GM18508 (cell line): ENCODE measurements around the gene ANKRD10.
"Not testable (repeated sequence)": the region's sequence is repeated elsewhere in the genome, so short reads cannot be mapped to it uniquely, and the experiment has no call there.

Source experiments
- ATAC-seq: cut with Tn5 transposase; IDR thresholded peaks from one replicate; pipeline ENCODE4 v1.9.1; 2021; ENCODE audit warnings: moderate number of reproducible peaks; ENCODE audit not compliant: insufficient read depth, unreplicated experiment

ANKRD10 gene

DNA sequence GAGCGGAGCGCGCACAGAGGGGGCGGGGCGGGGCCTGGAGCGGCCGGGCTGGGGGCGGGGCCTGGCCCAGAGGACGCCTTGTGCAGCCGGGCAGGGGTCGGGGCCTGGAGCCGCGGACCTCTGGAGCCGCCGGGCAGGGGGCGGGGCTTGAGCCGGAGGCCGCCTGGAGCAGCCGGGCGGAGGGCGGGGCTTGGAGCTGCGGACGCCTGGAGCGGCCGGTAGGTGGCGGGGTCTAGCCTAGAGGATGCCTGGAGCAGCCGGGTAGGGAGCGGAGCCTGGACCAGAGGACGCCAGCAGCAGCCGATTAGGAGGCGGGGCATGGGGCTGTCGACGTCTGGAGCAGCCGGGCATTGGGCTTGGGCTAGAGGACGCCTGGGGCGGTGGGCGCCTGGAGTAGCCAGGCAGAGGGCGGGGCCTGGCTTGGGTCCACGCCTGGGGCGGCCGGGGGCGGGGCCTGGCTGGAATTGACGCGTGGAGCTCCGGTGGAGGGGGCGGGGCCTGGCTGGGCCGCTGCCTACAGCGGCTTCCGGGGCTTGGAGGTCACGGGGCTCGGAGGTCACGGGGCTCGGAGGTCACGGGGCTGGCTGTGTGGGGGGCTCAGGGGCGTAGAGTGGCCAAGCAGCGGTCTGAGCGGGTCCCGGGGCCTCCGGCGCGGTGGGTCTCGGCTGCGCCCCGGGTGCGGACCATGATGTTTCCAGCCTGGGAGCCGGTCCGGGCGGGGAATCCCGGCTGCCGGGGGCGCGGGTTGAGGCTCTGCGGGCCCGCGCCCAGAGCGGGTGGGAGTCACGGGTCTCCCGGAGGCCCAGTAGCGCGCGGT, at the start of gene ANKRD10:
TSS of gene ANKRD10 (minus strand) at position 13 of the 817 bp plus-strand sequence. CDS start 135 bp downstream, outside the sequence.
- ATAC-seq, result peak; percentile 65

DNA sequence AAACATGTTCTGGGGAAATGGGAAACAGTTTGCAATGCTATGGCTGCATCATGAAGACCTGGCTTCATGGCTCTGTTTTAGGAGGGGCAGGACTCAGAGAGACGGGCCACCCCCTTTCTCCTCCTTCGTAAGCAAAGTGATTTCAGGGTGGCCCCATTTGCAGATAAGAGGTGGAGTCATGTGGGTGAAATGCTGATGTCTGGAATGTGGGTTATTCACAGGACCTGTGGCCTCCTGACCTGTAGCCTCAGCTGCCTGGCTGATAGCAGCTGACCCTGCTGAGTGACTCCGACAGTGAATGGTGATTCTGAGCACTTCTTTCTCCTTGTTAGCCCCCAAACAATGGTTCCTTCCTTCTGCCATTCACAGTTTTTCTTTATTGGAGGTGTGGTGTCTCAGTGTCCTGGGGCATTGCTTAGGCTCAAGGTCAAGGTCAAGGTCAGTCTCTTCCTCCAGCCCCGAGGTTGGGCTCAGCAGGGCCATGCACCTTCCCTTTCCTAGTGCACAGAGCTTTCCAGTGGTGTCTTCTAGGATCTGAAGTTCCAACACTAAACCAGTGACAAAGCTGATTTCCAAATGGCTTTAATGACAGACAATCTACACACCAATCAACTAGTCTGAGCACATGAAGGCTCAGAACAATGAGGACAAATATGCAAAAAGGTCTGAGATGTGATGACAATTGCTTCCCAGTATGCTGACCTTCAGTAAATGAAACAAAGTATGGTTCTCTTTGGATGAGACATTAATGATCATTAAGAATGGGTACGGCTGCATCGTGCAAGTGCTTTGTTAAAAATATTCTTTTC, 49.6 kb upstream of the ANKRD10 start:
- ATAC-seq, result no peak

DNA sequence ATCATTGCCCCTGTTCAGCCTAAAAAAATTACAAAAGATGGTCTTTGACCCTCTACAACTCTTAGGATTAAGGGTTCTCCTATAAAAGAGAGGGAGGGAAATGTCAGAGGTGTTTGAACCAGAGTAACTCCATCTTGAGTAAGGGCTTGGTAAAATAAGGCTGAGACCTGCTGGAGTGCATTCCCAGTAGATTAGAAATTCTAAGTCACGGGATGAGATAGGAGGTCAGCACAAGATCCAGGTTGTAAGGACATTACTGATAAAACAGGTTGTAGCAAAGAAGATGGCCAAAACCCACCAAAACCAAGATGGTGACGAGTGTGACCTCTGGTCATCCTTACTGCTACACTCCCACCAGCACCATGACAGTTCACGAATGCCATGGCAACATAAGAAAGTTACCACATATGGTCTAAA, 48.7 kb upstream of the ANKRD10 start:
- ATAC-seq, result no peak

- no peak for ATAC-seq
Measured at GRCh38 chr13:110961959-110962358, 47.1 kb upstream of the ANKRD10 start.

GRCh38 chr13:110960204-110960603, 45.3 kb upstream of the ANKRD10 start:
- no peak for ATAC-seq

DNA sequence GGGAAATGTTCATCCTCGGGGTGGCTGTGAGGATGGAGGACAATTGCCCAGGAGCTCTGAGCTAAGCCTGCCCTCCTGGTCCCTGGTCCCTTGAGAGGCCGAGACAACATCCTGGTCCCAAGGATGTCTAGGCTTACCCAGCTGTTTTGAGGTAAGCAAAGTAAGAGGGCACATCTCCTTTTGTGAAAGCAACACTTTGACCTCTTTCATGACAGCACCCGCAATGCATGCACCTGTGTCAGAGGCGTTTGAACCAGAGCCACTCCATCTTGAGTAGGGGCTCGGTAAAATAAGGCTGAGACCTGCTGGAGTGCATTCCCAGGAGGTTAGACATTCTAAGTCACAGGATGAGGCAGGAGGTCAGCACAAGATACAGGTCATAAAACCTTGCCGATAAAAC, 43.1 kb upstream of the ANKRD10 start:
- no peak for ATAC-seq

- no peak for ATAC-seq
Measured at GRCh38 chr13:110957181-110957884, 42.5 kb upstream of the ANKRD10 start.

DNA sequence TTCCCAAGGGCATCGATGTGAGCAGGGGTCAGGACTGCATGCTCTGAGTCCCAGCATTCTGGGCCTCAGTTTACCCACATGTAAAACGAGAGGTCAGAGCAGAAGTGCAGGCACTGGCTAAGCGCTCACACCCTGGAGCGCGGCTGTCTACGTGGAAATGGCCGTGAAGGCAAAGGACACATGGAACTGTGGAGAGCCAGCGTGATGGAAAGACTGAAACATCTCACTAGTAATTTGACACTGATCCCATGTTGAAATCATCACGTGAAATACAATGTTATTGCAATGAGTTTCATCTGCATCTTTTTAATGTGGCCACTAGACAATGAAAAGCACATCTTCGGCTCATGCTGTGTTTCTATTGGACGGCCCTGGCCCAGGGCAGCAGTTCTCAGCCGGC, 41.3 kb upstream of the ANKRD10 start:
- not testable (repeated sequence) for ATAC-seq

DNA sequence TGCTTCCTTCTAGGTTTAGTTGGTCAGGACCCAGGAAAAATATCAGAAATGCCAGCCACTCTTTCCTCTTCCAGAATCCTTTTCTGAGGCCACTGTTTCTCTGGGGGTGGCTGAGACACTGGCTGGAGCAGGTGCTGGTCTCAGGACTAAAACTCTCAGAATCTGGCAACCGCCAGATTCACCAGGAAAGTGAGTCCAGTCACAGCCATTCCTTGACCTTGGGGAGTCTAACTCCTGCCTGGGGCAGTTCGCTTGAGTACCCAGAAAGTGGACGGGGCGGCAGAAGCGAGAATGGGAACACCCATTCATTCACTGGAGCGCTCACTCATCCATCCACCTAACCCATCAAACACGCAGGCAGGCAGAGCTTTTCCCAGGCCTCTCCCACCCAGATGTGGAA, 40.7 kb upstream of the ANKRD10 start:
- not testable (repeated sequence) for ATAC-seq

DNA sequence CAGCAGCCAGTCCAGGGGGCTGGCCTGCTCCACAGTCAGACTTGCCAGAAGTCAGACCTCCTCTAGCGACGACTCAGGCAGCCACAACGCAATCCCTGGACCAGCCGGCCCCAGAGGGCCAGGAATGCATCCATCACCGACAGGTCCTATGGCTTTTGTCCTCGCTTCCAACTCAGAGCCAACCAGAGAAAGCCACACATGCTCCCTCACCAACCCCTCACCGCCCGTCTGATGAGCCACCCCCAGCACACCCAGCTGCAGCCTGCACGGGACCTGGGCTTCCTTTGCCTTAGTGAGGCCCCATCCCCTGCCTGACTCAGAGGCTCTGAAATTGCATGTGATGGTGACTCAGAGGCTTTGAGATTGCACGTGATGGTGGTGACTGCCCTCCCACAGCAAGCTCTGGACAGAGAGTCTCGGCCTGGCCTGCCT, 40.2 kb upstream of the ANKRD10 start:
- ATAC-seq, result not testable (repeated sequence)

GRCh38 chr13:110954533-110954920, 39.7 kb upstream of the ANKRD10 start:
- ATAC-seq, result not testable (repeated sequence)

DNA sequence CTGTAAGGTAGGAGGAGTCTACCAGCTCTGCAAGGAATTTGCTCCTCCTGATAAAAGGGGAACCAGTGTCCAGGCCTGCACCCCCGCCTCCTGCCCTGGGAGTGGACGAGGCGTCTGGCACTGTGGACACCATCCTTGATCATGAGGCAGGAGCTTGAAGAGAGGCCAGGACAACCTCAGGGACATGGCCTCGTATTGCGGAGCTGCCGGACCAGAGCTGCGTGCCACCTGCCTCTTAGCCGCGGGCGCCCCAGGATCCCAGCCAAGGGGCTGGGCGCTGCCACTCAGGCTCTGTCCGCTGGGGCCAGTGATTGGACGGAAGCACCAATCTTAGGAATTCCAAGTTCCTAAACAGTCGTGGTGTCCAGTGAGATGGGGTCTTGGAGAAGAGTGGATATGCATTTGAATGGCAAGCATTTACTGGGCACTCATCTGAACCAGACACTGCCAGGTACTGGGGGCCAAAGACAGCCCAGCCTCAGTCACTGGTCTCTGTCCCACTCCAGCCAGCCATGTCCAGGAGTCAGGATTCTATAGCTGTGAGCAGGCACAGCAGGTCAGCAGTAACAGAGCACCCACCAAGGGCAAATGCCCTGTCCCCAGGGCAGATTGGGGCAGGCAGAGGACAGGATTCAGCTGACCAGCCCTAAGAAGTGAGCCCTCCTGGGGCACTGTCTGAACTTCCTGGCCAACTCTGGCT, 39.1 kb upstream of the ANKRD10 start:
- no peak for ATAC-seq

- ATAC-seq, result no peak
Measured at GRCh38 chr13:110953416-110953815, 38.5 kb upstream of the ANKRD10 start.

- not testable (repeated sequence) for ATAC-seq
Measured at GRCh38 chr13:110952135-110952534, 37.3 kb upstream of the ANKRD10 start.

DNA sequence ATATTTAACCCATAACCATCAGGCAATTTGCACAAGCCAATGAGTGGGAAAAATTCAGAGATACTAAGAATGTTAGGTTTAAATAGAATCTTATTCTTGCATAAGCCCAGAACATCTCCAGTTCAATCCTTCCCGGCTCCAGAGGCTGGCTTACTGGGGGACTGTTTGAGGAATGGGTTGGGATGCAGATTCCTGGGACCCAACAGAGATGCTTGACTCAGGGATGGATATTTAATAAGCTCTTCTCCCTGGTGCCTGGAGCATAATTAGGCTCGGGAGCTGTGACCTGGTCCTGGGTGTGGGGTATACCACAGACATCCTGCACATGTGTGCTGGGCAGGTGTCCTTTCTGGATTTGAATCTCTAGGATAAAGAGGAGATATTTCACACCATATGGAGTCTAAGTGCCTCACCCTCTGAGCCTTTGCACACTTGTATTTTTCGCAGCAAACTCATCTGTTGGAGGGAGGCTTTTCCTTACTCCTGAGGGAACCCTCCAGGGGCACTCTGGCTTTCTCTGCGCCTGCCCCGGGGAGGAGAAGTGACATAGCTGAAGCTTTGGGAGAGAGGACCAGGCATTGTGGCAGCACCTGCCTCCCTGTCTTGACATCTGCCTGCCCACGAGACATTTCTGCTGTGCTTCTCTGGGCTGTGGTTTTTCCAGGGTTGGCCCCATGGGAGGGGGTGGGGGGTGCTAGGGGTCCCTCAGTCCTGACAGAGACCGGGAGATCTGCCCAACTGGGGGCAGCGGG, 36.1 kb upstream of the ANKRD10 start:
- no peak for ATAC-seq

GRCh38 chr13:110950356-110950755, 35.5 kb upstream of the ANKRD10 start:
- no peak for ATAC-seq

GRCh38 chr13:110949628-110950027, 34.8 kb upstream of the ANKRD10 start:
- no peak for ATAC-seq

DNA sequence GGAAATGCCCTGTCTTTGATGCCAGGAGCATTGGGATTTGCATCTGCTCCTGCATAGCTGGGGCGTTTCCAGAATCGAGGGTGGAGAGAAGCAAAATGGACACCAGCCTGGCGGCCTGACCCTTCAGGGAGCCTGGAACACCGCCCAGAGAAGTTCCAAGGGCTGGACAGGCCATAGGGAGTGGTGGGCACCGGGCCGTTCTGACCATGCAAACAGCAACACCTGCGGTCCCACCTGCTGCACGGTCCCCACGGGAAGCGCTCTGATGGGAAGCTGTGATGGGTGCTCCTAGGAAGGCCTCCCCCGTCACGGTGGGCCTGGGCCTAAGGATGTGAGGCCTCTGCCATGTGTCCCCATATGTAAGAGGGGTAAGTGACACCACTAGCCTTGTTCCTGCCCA, 34.2 kb upstream of the ANKRD10 start:
- no peak for ATAC-seq

DNA sequence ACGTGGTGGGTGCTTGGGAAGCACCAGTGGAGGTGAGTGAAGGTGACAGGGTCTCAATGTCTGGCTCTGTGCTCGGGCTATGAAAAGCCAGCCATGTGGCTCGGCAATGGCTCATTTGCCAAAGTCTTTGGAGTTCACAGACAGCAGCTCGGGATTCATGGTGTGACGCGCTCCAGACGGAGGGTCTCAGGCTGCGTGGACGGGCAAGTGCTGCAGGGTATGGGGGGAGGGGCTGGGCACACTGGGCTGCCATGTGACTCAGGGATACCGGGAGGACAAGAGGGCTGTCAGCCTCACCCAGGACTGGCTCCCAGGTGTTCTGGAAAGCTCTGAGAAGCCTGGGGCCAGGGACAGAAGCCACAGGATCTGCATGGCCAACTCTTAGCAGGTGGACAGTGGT, 32.5 kb upstream of the ANKRD10 start:
- ATAC-seq, result not testable (repeated sequence)
